Loucy (cell line): ENCODE data around the gene HTRA3.

Experiments used
- CTCF ChIP-seq: fragments of 200-600 bp; sonication (generic); conservative IDR thresholded peaks from 2 replicates; pipeline ENCODE4 v1.5.1; 2014; ENCODE audit warnings: mild to moderate bottlenecking, antibody characterized with exemption, low read length
- EZH2phosphoT487 ChIP-seq: fragments of 200-600 bp; IDR thresholded peaks from 2 replicates; pipeline ENCODE4 v1.6.1; 2018; ENCODE audit warnings: antibody characterized with exemption, mild to moderate bottlenecking, moderate library complexity, borderline replicate concordance

- TF ChIP-seq CTCF, result no peak
- no peak for TF ChIP-seq EZH2phosphoT487
Observed at GRCh38 chr4:8321771-8322170, 52.2 kb downstream of the HTRA3 start.
